ENCODE measurements around the gene ZNF750. TPM values are rescaled to one million over a fixed set of nuclear protein-coding genes. Genes with fewer than 3 reads are reported as not detected.

The ZNF750 gene
- total RNA-seq, 1 experiment from 2014 or later: not detected

GRCh38 chr17:82835766-82836512 is 3.9 kb downstream of the ZNF750 start:
- intact Hi-C loops (cut with micrococcal nuclease; ENCODE audit: unreplicated experiment): no loop called here
- Histone ChIP-seq H3K36me3 (ENCODE audit: insufficient read depth, low read length, poor library complexity, severe bottlenecking) (no peaks in the 10 kb centered on the region), H3K4me1 (ENCODE audit: insufficient read depth, low read length, poor library complexity, severe bottlenecking) (peaks cover 40% of the 10 kb centered on the region), H3K9me3 (ENCODE audit: low read depth, low read length, poor library complexity, severe bottlenecking) (no peaks in the 10 kb centered on the region), H3K27ac (ENCODE audit: low read depth, low read length, poor library complexity, severe bottlenecking) (peak overlapping the region; percentile 58), H3K27me3 (replicated peaks; ENCODE audit: insufficient read depth, low read depth, low read length, poor library complexity) (no peaks in the 10 kb centered on the region), H3K4me3 (ENCODE audit: low read depth, low read length, poor library complexity, severe bottlenecking) (no peak overlapping the region)
- POLR2A ChIA-PET (ENCODE audit: low non-redundant PET): no interaction called here
- DNase-seq (ENCODE audit: low spot score): peak; percentile 26
- CTCF ChIA-PET: no interaction called here
- no TSS peak for BruUV-seq (replicated peaks)
- TF ChIP-seq EZH2 (IDR thresholded peaks at IDR 0.05; ENCODE audit: borderline replicate concordance, low read depth, low read length, poor library complexity, severe bottlenecking): no peak
- TF ChIP-seq CTCF (conservative IDR thresholded peaks at IDR 0.05; ENCODE audit: low read depth, low read length): no peak

GRCh38 chr17:82835122-82835521 is 4.7 kb downstream of the ZNF750 start:
- intact Hi-C loops (cut with micrococcal nuclease; ENCODE audit: unreplicated experiment): no loop called here
- BruUV-seq (replicated peaks): no TSS peak
- Histone ChIP-seq H3K27ac (ENCODE audit: low read depth, low read length, poor library complexity, severe bottlenecking) (no peak overlapping the region), H3K36me3 (ENCODE audit: insufficient read depth, low read length, poor library complexity, severe bottlenecking) (no peaks in the 10 kb centered on the region), H3K4me1 (ENCODE audit: insufficient read depth, low read length, poor library complexity, severe bottlenecking) (peaks cover 48% of the 10 kb centered on the region), H3K9me3 (ENCODE audit: low read depth, low read length, poor library complexity, severe bottlenecking) (no peaks in the 10 kb centered on the region), H3K4me3 (ENCODE audit: low read depth, low read length, poor library complexity, severe bottlenecking) (no peak overlapping the region), H3K27me3 (replicated peaks; ENCODE audit: insufficient read depth, low read depth, low read length, poor library complexity) (no peaks in the 10 kb centered on the region)
- TF ChIP-seq CTCF (conservative IDR thresholded peaks at IDR 0.05; ENCODE audit: low read depth, low read length): no peak
- TF ChIP-seq EZH2 (IDR thresholded peaks at IDR 0.05; ENCODE audit: borderline replicate concordance, low read depth, low read length, poor library complexity, severe bottlenecking): no peak
- DNase-seq (ENCODE audit: low spot score): no peak
- POLR2A ChIA-PET (ENCODE audit: low non-redundant PET): no interaction called here
- CTCF ChIA-PET: no interaction called here

DNA sequence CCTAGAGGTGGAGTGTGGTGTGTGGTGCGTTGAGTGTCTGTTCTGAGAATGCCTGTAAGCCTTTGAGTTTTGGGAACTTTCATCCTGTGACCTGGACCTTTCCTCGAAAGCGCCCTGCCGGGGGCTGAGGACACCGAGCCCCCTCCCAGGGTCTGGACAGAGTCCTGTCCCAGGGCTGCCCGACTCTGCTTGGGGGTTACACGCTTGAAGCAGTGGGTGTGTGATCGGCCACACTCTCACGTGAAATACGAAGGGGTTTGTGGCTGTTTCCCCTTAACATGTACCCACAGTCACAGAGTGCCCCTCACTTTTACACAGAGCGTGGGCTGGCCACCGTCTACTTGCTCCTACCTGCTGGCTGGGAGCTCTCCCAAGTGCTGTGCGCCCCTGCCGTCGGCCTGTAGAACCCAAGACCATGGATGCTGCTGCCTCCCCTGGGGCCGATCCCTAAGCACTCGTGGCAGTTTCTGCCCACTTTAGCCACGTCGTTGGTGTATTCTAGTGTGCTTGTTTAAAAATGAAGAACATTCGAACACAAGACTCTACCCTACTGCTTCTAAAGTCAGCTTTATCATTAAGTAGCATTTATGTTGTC is 6.8 kb downstream of the ZNF750 start:
- Histone ChIP-seq H3K4me3 (ENCODE audit: low read depth, low read length, poor library complexity, severe bottlenecking) (no peak overlapping the region), H3K27me3 (replicated peaks; ENCODE audit: insufficient read depth, low read depth, low read length, poor library complexity) (no peaks in the 10 kb centered on the region), H3K27ac (ENCODE audit: low read depth, low read length, poor library complexity, severe bottlenecking) (no peak overlapping the region), H3K4me1 (ENCODE audit: insufficient read depth, low read length, poor library complexity, severe bottlenecking) (peaks cover 42% of the 10 kb centered on the region), H3K9me3 (ENCODE audit: low read depth, low read length, poor library complexity, severe bottlenecking) (no peaks in the 10 kb centered on the region), H3K36me3 (ENCODE audit: insufficient read depth, low read length, poor library complexity, severe bottlenecking) (no peaks in the 10 kb centered on the region)
- TF ChIP-seq CTCF (conservative IDR thresholded peaks at IDR 0.05; ENCODE audit: low read depth, low read length) (no peak), EZH2 (IDR thresholded peaks at IDR 0.05; ENCODE audit: borderline replicate concordance, low read depth, low read length, poor library complexity, severe bottlenecking) (no peak)
- ChIA-PET POLR2A (ENCODE audit: low non-redundant PET) (no interaction called here), CTCF (no interaction called here)
- BruUV-seq (replicated peaks): no TSS peak
- DNase-seq (ENCODE audit: low spot score): no peak
- intact Hi-C loops (cut with micrococcal nuclease; ENCODE audit: unreplicated experiment): no loop called here
